Activated T-cell treated with anti-CD3 and anti-CD28 coated beads, Interleukin-2, amount 50 U/mL, for 72 hours (primary cell): Measurements from ENCODE around the gene OR7A10. TPM values are rescaled to one million over a fixed set of nuclear protein-coding genes. Genes with fewer than 3 reads are reported as not detected.

Source experiments
- ATAC-seq, 2 donors: fragments of 150-1000 bp; cut with Tn5 transposase; replicated peaks in 1 of 2; 2 replicates each; pipeline ENCODE4 v1.10.0; 2021; ENCODE audit warnings: moderate library complexity in 2 of 2, mild to moderate bottlenecking in 1 of 2
- DNase-seq, 2 donors: peaks; one replicate each; pipeline ENCODE4 v3.0.0; 2021 to 2022; ENCODE audit warnings: mixed read lengths in 1 of 2
- H3K27ac Mint-ChIP-seq: one replicate; pipeline ENCODE4 v1.8.0; 2022; ENCODE audit warnings: mild to moderate bottlenecking, moderate library complexity, mixed read lengths
- H3K27me3 Mint-ChIP-seq: one replicate; pipeline ENCODE4 v1.8.0; 2022; ENCODE audit warnings: low read depth, mixed read lengths
- H3K36me3 Mint-ChIP-seq, 2 donors: one replicate each; pipeline ENCODE4 v1.8.0; 2022; ENCODE audit warnings: mixed read lengths in 2 of 2, mild to moderate bottlenecking in 1 of 2; ENCODE audit not compliant: insufficient read depth in 2 of 2
- H3K4me1 Mint-ChIP-seq: one replicate; pipeline ENCODE4 v1.8.0; 2022; ENCODE audit warnings: low read depth, mixed read lengths
- H3K4me3 Mint-ChIP-seq, 2 donors: one replicate each; pipeline ENCODE4 v1.8.0; 2022; ENCODE audit warnings: mild to moderate bottlenecking in 2 of 2, mixed read lengths in 2 of 2, moderate library complexity in 2 of 2
- H3K9me3 Mint-ChIP-seq, 2 donors: one replicate each; pipeline ENCODE4 v1.8.0; 2022; ENCODE audit warnings: mixed read lengths in 2 of 2
- total RNA-seq, 2 donors: library from RNA; stranded (reverse); gene quantifications; one replicate each; pipeline ENCODE4 v1.2.3, GENCODE V29; 2022

Gene OR7A10
- total RNA-seq = not detected

GRCh38 chr19:14848822-14849221 lies at the start of gene OR7A10:
Gene OR7A10, minus strand, starts transcription at chr19:14848922. Its CDS starts 7,045 bp downstream, at chr19:14841877.
- no peak for ATAC-seq
- Mint-ChIP-seq H3K36me3 (no peaks in the 10 kb centered on the region), H3K4me3 (no peak within 1 kb of the TSS), H3K27ac (no peak within 1 kb of the TSS), H3K9me3 (no peaks in the 10 kb centered on the region), H3K4me1 (no peaks in the 10 kb centered on the region), H3K27me3 (peaks cover 40% of the 10 kb centered on the region)
- no peak for DNase-seq

GRCh38 chr19:14890643-14891379 lies 42.1 kb upstream of the OR7A10 start:
- ATAC-seq = no peak
- Mint-ChIP-seq H3K36me3 (no peaks in the 10 kb centered on the region), H3K27ac (no peak overlapping the region), H3K4me1 (peaks cover 9% of the 10 kb centered on the region), H3K27me3 (peaks cover 36% of the 10 kb centered on the region), H3K4me3 (no peak overlapping the region), H3K9me3 (no peaks in the 10 kb centered on the region)
- DNase-seq = no peak

GRCh38 chr19:14889994-14890642 lies 41.4 kb upstream of the OR7A10 start:
- H3K4me3 Mint-ChIP-seq = no peak overlapping the region
- H3K27ac Mint-ChIP-seq = no peak overlapping the region
- DNase-seq (no peak), ATAC-seq (no peak)
- H3K36me3 Mint-ChIP-seq = no peaks in the 10 kb centered on the region
- H3K4me1 Mint-ChIP-seq = peaks cover 9% of the 10 kb centered on the region
- H3K27me3 Mint-ChIP-seq = peaks cover 38% of the 10 kb centered on the region
- H3K9me3 Mint-ChIP-seq = no peaks in the 10 kb centered on the region

- Mint-ChIP-seq H3K36me3 (no peaks in the 10 kb centered on the region), H3K27ac (no peak within 1 kb of the TSS), H3K27me3 (peaks cover 7% of the 10 kb centered on the region), H3K9me3 (no peaks in the 10 kb centered on the region), H3K4me3 (no peak within 1 kb of the TSS), H3K4me1 (peaks cover 9% of the 10 kb centered on the region)
- DNase-seq (no peak), ATAC-seq (no peak)
These were observed 37.3 kb upstream of the OR7A10 start, which contains the start of gene OR7A17 for GRCh38 chr19:14886032-14886431. Gene OR7A17, minus strand, starts transcription at chr19:14886132. Its CDS starts 4,777 bp downstream, at chr19:14881355.

- DNase-seq = no peak
- Mint-ChIP-seq H3K4me3 (no peak overlapping the region), H3K27me3 (peaks cover 27% of the 10 kb centered on the region), H3K36me3 (no peaks in the 10 kb centered on the region), H3K4me1 (no peaks in the 10 kb centered on the region), H3K9me3 (no peaks in the 10 kb centered on the region), H3K27ac (no peak overlapping the region)
- ATAC-seq = no peak
These were observed 23.0 kb upstream of the OR7A10 start for GRCh38 chr19:14871619-14872230.

- no peak overlapping the region for H3K4me3 Mint-ChIP-seq
- no peak for DNase-seq
- no peaks in the 10 kb centered on the region for H3K9me3 Mint-ChIP-seq
- no peak overlapping the region for H3K27ac Mint-ChIP-seq
- ATAC-seq = no peak
- no peaks in the 10 kb centered on the region for H3K36me3 Mint-ChIP-seq
- H3K4me1 Mint-ChIP-seq = no peaks in the 10 kb centered on the region
- peaks cover 39% of the 10 kb centered on the region for H3K27me3 Mint-ChIP-seq
These were observed 19.8 kb upstream of the OR7A10 start for GRCh38 chr19:14868497-14868896.

- H3K9me3 Mint-ChIP-seq = no peaks in the 10 kb centered on the region
- DNase-seq (no peak), ATAC-seq (no peak)
- H3K27ac Mint-ChIP-seq = no peak overlapping the region
- H3K4me3 Mint-ChIP-seq = no peak overlapping the region
- H3K4me1 Mint-ChIP-seq = no peaks in the 10 kb centered on the region
- H3K27me3 Mint-ChIP-seq = peaks cover 46% of the 10 kb centered on the region
- no peaks in the 10 kb centered on the region for H3K36me3 Mint-ChIP-seq
These were observed 5.1 kb downstream of the OR7A10 start for GRCh38 chr19:14843578-14843977.

GRCh38 chr19:14843169-14843568 lies 5.6 kb downstream of the OR7A10 start:
- no peaks in the 10 kb centered on the region for H3K9me3 Mint-ChIP-seq
- no peaks in the 10 kb centered on the region for H3K36me3 Mint-ChIP-seq
- H3K27ac Mint-ChIP-seq = no peak overlapping the region
- peaks cover 44% of the 10 kb centered on the region for H3K27me3 Mint-ChIP-seq
- no peaks in the 10 kb centered on the region for H3K4me1 Mint-ChIP-seq
- ATAC-seq (no peak), DNase-seq (no peak)
- no peak overlapping the region for H3K4me3 Mint-ChIP-seq

GRCh38 chr19:14840206-14840605 lies 8.5 kb downstream of the OR7A10 start:
- DNase-seq = no peak
- H3K4me1 Mint-ChIP-seq = no peaks in the 10 kb centered on the region

GRCh38 chr19:14837391-14837790 lies 11.3 kb downstream of the OR7A10 start:
- ATAC-seq = no peak
- Mint-ChIP-seq H3K27me3 (peaks cover 21% of the 10 kb centered on the region), H3K4me3 (no peak overlapping the region), H3K9me3 (peaks cover 0 to 1% of the 10 kb centered on the region in 2 donors), H3K27ac (no peak overlapping the region), H3K4me1 (no peaks in the 10 kb centered on the region), H3K36me3 (no peaks in the 10 kb centered on the region)
- DNase-seq = no peak

More at GRCh38 chr19:14840206-14840605, 8.5 kb downstream of the OR7A10 start:
- no peaks in the 10 kb centered on the region for H3K36me3 Mint-ChIP-seq
- peaks cover 40% of the 10 kb centered on the region for H3K27me3 Mint-ChIP-seq
- H3K4me3 Mint-ChIP-seq = no peak overlapping the region
- H3K27ac Mint-ChIP-seq = no peak overlapping the region
- no peak for ATAC-seq
- peaks cover 0 to 1% of the 10 kb centered on the region in 2 donors for H3K9me3 Mint-ChIP-seq

- Mint-ChIP-seq H3K27ac (no peak within 1 kb of the TSS), H3K4me3 (no peak within 1 kb of the TSS)
- no peak for ATAC-seq
These were observed 13.7 kb downstream of the OR7A10 start, which contains the start of the genes OR7A5 and OR7C1 for GRCh38 chr19:14835011-14835410. Gene OR7A5, minus strand, starts transcription at chr19:14835185. Its CDS starts 6,944 bp downstream, at chr19:14828241. Gene OR7C1, minus strand, starts transcription at chr19:14835185. Its CDS starts 35,049 bp downstream, at chr19:14800136.

GRCh38 chr19:14830702-14831101 lies 18.0 kb downstream of the OR7A10 start:
- Mint-ChIP-seq H3K4me3 (no peak overlapping the region), H3K4me1 (no peaks in the 10 kb centered on the region), H3K27me3 (peaks cover 22% of the 10 kb centered on the region), H3K27ac (no peak overlapping the region), H3K9me3 (no peaks in the 10 kb centered on the region), H3K36me3 (no peaks in the 10 kb centered on the region)
- DNase-seq = no peak
- ATAC-seq = no peak

More at GRCh38 chr19:14835011-14835410, 13.7 kb downstream of the OR7A10 start, which contains the start of the genes OR7A5 and OR7C1:
- Mint-ChIP-seq H3K9me3 (peaks cover 0 to 1% of the 10 kb centered on the region in 2 donors), H3K4me1 (no peaks in the 10 kb centered on the region), H3K36me3 (no peaks in the 10 kb centered on the region), H3K27me3 (peaks cover 4% of the 10 kb centered on the region)
- no peak for DNase-seq

- Mint-ChIP-seq H3K9me3 (peaks cover 0 to 1% of the 10 kb centered on the region in 2 donors), H3K4me3 (no peak overlapping the region), H3K27me3 (peaks cover 22% of the 10 kb centered on the region), H3K4me1 (no peaks in the 10 kb centered on the region), H3K36me3 (no peaks in the 10 kb centered on the region), H3K27ac (no peak overlapping the region)
- ATAC-seq = no peak
- no peak for DNase-seq
These were observed 22.7 kb downstream of the OR7A10 start for GRCh38 chr19:14826006-14826405.
